NT2/D1 (cell line): ENCODE measurements around the gene GLP2R.

Experiments
- DNase-seq: peaks from one replicate; pipeline ENCODE4 v3.0.0-alpha.2; 2011; ENCODE audit warnings: low read depth, low spot score
- H3K27me3 ChIP-seq: 2 replicates; pipeline ENCODE4 v1.6.0; 2011; ENCODE audit warnings: mild to moderate bottlenecking; ENCODE audit not compliant: insufficient read length, insufficient read depth
- H3K36me3 ChIP-seq: 2 replicates; pipeline ENCODE4 v1.6.1; 2011; ENCODE audit warnings: mild to moderate bottlenecking, low read length, mixed read lengths; ENCODE audit not compliant: insufficient read depth, insufficient read length
- H3K4me1 ChIP-seq: 2 replicates; pipeline ENCODE4 v1.5.1; 2011; ENCODE audit not compliant: insufficient read depth, insufficient read length
- H3K4me3 ChIP-seq: 2 replicates; pipeline ENCODE4 v1.5.1; 2011; ENCODE audit warnings: low read depth; ENCODE audit not compliant: insufficient read length
- H3K9ac ChIP-seq: 2 replicates; pipeline ENCODE4 v1.6.0; 2011; ENCODE audit warnings: low read depth; ENCODE audit not compliant: insufficient read length
- H3K9me3 ChIP-seq: 2 replicates; pipeline ENCODE4 v1.5.1; 2011; ENCODE audit warnings: mild to moderate bottlenecking, low read length; ENCODE audit not compliant: insufficient read depth
- SUZ12 ChIP-seq: IDR thresholded peaks from 2 replicates; pipeline ENCODE4 v1.6.1; 2011; ENCODE audit not compliant: insufficient read length, insufficient read depth; ENCODE audit errors: extremely low read depth
- YY1 ChIP-seq: IDR thresholded peaks from 2 replicates; pipeline ENCODE4 v1.6.1; 2011; ENCODE audit not compliant: insufficient read length, insufficient read depth
- ZNF274 ChIP-seq: IDR thresholded peaks from 2 replicates; pipeline ENCODE4 v1.6.1; 2011; ENCODE audit warnings: mild to moderate bottlenecking, low read depth, low read length

The GLP2R gene

DNA sequence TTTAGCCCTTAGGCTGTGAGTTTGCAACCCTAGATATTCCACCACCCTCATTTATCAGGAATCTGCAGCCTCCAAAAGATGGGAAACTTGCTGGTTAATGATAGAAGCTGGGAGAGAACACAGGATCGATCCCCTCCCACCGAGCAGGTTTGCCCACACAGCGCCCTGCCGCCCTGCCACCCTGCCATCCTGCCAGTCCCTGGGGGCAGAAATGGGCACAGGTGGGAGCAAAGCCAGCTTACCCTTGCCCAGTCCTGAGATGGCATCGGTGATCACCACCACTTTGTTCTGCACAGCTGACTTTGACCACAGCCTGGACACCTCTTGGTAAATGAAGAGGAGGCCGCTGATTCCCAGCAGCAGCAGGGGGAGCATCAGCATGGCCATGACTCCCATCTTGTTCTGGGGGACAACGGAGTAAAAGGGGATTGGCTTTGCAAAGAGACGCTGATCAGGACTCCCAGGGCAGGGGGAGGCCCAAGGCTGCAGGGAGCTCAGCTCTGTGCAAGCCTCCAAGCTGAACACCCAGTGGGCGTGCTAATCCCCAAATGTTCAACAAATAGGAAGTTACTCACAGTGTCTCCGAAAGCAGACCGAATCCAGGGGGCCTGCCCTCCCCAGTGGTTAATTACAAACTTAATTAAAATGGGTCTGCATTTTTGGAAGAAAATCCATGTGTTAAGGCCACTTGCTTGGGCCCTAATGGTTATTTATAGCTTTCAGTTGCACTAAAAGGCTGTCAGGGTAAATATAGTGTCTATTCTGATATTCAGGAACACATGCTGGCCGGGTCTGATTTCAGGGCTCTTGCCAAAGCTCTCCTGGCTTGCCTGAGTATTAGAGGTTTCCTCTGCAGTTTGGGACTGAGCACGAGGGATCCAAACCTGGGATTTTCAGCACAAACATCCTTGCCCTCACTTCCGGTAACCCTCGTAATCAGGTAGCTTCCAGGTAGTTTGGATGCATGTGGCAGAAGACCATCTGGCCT is 34.5 kb upstream of the GLP2R start, which contains the start of gene DHRS7C:
Gene DHRS7C, minus strand, starts transcription at position 704 of the 988 bp plus-strand sequence. Its CDS starts 308 bp downstream, at position 396.
- Histone ChIP-seq H3K9ac (no peak within 1 kb of the TSS), H3K4me1 (peaks cover 3% of the 10 kb centered on the region), H3K9me3 (no peaks in the 10 kb centered on the region), H3K36me3 (no peaks in the 10 kb centered on the region), H3K4me3 (no peak within 1 kb of the TSS), H3K27me3 (no peaks in the 10 kb centered on the region)
- TF ChIP-seq YY1 = no peak
- TF ChIP-seq ZNF274 = no peak
- TF ChIP-seq SUZ12 = no peak
- no peak for DNase-seq

DNA sequence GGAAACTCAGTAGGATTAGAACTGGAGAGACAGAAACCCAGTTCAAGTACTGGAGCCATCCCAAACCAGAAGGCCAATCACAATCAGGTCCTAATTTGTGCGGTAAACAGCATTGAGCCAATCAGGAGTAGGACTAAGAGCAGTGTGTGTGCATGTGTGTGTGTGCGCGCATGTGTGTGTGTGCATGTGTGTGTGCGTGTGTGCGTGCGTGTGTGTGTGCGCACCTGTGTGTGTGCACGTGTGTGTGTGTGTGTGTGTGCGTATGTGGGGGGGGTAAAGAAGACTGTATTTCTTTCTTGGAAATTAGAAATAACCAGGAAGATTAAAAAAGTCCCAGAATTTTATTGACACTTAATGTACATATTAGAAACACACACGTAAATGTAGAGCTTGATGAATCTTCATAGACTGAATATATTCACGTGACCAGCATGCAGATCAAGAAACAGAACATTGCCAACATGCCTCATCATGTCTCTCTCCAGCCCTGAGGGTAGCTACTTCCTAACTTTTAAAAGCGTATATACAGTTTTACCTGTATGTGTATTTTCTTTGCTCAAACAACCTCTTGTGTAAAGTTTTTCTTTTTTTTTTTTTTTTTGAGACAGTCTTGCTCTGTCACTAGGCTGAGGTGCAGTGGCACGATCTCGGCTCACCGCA is 33.4 kb upstream of the GLP2R start:
- H3K9me3 ChIP-seq = no peaks in the 10 kb centered on the region
- DNase-seq = no peak
- TF ChIP-seq YY1 (no peak), SUZ12 (no peak), ZNF274 (no peak)
- H3K36me3 ChIP-seq = no peaks in the 10 kb centered on the region
- H3K4me1 ChIP-seq = peaks cover 3% of the 10 kb centered on the region
- H3K27me3 ChIP-seq = no peaks in the 10 kb centered on the region
- no peak overlapping the region for H3K4me3 ChIP-seq
- H3K9ac ChIP-seq = no peak overlapping the region

DNA sequence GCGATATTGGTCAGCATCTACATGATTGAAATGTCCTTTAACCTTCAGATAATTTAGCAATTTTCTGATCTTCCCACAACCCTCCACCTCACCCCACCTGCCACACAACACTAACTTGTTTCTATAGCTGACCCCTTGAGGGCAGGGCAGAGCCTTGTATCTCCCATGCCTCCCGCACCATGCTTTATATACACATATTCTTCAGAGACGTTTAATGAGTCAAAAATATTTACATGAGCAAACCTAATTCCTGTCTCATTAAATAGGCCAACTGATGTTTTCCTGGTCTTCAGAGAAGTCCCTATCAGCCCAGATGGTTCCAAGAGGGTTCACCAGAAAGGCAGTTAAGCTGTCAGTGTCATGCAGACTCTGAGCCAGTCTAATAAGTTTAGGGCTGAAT is 27.7 kb upstream of the GLP2R start:
- Histone ChIP-seq H3K4me3 (no peak overlapping the region), H3K4me1 (peaks cover 3% of the 10 kb centered on the region), H3K36me3 (no peaks in the 10 kb centered on the region), H3K27me3 (no peaks in the 10 kb centered on the region), H3K9me3 (no peaks in the 10 kb centered on the region), H3K9ac (no peak overlapping the region)
- no peak for TF ChIP-seq SUZ12
- TF ChIP-seq YY1 = no peak
- no peak for TF ChIP-seq ZNF274
- DNase-seq = no peak

DNA sequence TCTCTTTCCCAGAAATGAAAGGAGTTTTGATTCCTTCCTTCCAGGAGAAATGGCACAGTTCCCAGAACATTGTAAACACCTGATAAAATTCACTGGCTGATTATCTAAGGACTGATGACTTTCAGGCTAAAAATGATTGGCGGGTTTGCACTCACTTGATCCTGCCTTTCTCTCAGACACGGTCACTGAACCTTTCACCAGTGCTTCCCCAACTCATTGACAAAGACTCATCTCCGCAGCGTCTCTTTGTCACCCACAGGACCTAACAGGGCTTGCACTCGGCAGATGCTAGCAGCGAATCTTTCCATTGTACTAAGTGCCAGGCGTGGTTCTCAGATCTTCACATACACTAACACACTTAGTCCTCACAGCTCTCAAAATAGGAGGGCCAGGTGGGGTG is 27.0 kb upstream of the GLP2R start:
- TF ChIP-seq SUZ12 = no peak
- no peak for TF ChIP-seq YY1
- TF ChIP-seq ZNF274 = no peak
- Histone ChIP-seq H3K4me1 (peaks cover 3% of the 10 kb centered on the region), H3K9ac (no peak overlapping the region), H3K9me3 (no peaks in the 10 kb centered on the region), H3K36me3 (no peaks in the 10 kb centered on the region), H3K27me3 (no peaks in the 10 kb centered on the region), H3K4me3 (no peak overlapping the region)
- no peak for DNase-seq

DNA sequence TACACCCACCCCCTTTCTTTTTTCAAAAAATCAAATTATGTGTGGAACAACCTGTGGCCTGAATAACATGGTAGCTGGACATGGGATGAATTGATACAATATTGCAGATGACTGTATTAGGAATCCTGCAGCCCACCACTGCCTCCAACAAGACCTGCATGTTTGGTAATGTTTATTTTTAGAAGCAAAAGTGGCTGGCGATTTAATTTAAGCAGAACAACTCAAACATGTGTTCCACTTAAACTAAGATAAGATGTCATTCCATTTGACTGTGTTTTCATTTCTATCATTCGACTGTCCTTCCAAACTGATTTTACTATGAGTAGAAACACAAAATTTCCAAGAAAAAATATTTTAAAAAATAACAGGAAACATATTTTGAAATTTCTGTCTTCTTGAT is 24.2 kb upstream of the GLP2R start:
- no peak for DNase-seq
- H3K9ac ChIP-seq = no peak overlapping the region
- no peaks in the 10 kb centered on the region for H3K36me3 ChIP-seq
- no peak overlapping the region for H3K4me3 ChIP-seq
- peaks cover 3% of the 10 kb centered on the region for H3K4me1 ChIP-seq
- H3K9me3 ChIP-seq = no peaks in the 10 kb centered on the region
- TF ChIP-seq SUZ12 = no peak
- no peak for TF ChIP-seq ZNF274
- TF ChIP-seq YY1 = no peak
- no peaks in the 10 kb centered on the region for H3K27me3 ChIP-seq

DNA sequence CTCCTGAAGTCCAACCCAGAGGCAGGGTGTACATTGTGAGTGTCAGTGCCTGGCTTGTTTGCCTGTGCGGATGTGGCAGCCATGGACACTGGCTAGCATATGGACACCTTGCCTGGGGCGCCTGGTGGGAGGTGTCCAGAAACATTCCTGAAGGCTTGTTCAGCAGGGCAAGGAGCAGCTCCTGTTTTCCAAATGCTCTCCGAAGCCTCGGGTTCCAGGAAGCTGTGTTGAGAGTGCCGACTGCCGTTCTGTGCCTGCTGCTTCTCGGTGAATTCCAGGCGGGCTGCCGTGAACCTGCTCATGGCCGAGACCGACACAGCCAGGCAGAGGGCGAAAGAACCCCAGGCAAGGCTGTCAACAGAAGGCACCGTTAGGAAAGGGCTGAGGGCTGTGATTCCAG is 23.4 kb upstream of the GLP2R start:
- Histone ChIP-seq H3K9me3 (no peaks in the 10 kb centered on the region), H3K27me3 (no peaks in the 10 kb centered on the region), H3K4me1 (peaks cover 3% of the 10 kb centered on the region), H3K9ac (no peak overlapping the region), H3K4me3 (no peak overlapping the region), H3K36me3 (no peaks in the 10 kb centered on the region)
- DNase-seq = no peak
- TF ChIP-seq SUZ12 = no peak
- TF ChIP-seq ZNF274 = no peak
- no peak for TF ChIP-seq YY1

DNA sequence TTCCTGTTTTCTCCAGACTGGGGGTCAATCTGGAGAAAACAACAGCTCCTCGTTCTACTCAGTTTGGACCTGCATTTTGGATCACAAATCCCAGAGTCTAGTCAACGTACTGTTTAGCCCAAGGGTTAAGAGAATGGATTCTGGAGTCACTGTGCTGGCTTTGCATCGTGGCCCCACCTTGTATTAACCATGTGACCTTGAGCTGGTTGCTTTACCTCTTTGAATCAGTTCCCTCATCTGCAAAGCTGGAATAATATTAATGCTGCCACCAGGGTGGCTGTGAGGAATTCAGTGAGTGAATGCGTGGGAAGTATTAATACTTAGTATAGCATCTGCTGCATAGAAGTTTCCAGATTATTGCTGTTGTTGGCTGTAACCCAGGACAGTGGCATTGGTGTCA is 23.0 kb upstream of the GLP2R start:
- Histone ChIP-seq H3K36me3 (no peaks in the 10 kb centered on the region), H3K9me3 (no peaks in the 10 kb centered on the region), H3K4me3 (no peak overlapping the region), H3K4me1 (peaks cover 3% of the 10 kb centered on the region), H3K27me3 (no peaks in the 10 kb centered on the region), H3K9ac (no peak overlapping the region)
- no peak for DNase-seq
- TF ChIP-seq SUZ12 (no peak), ZNF274 (no peak), YY1 (no peak)
